ENCODE data around the gene CPB1.

GRCh38 chr3:148889828-148890227, 62.2 kb downstream of the CPB1 start:
- TF ChIP-seq ZNF174 (tag by site-specific recombination; IDR thresholded peaks at IDR 0.05) (no peak), CTCF (tag by site-specific recombination; IDR thresholded peaks at IDR 0.05) (no peak), YY1 (tag by site-specific recombination; IDR thresholded peaks at IDR 0.05) (no peak)
